GM18951 (cell line): ENCODE measurements around the gene PGGHG.
"Not testable (repeated sequence)": the region's sequence is repeated elsewhere in the genome, so short reads cannot be mapped to it uniquely, and the experiment has no call there.

Source experiments
- POLR2A ChIP-seq: IDR thresholded peaks from 4 replicates; pipeline ENCODE4 v1.6.1; 2011; ENCODE audit warnings: mild to moderate bottlenecking; ENCODE audit not compliant: insufficient read length, insufficient read depth; ENCODE audit errors: extremely low read depth
- in situ Hi-C: fragments of 300-500 bp; cut with MboI; formaldehyde crosslinking; loops from one replicate; pipeline ENCODE4 v1.12.0; 2022; ENCODE audit warnings: low sequenced_read_pairs, mixed read lengths, inconsistent platforms; ENCODE audit not compliant: unreplicated experiment

Gene PGGHG

GRCh38 chr11:315051-315481 lies 26.1 kb downstream of the PGGHG start:
- TF ChIP-seq POLR2A = peak; percentile 19
- in situ Hi-C loops = no loop called here

- in situ Hi-C loops = no loop called here
- TF ChIP-seq POLR2A = no peak
These were observed 26.6 kb downstream of the PGGHG start for GRCh38 chr11:315516-315994.

- no peak for TF ChIP-seq POLR2A
These were observed 27.2 kb downstream of the PGGHG start for GRCh38 chr11:316031-316701.

GRCh38 chr11:316891-317301 lies 28.0 kb downstream of the PGGHG start:
- in situ Hi-C loops = no loop called here
- no peak for TF ChIP-seq POLR2A

More at GRCh38 chr11:316031-316701, 27.2 kb downstream of the PGGHG start:
- in situ Hi-C loops = no loop called here

- in situ Hi-C loops = not testable (repeated sequence)
These were observed 28.9 kb downstream of the PGGHG start for GRCh38 chr11:317668-318404.

GRCh38 chr11:318405-319120 lies 29.6 kb downstream of the PGGHG start:
- in situ Hi-C loops = not testable (repeated sequence)

- in situ Hi-C loops = not testable (repeated sequence)
These were observed 30.4 kb downstream of the PGGHG start for GRCh38 chr11:319121-319887.

- in situ Hi-C loops = not testable (repeated sequence)
These were observed 31.0 kb downstream of the PGGHG start for GRCh38 chr11:319888-320273.

GRCh38 chr11:324156-324555 lies 35.2 kb downstream of the PGGHG start:
- in situ Hi-C loops = no loop called here
- no peak for TF ChIP-seq POLR2A

- in situ Hi-C loops = not testable (repeated sequence)
These were observed 35.9 kb downstream of the PGGHG start for GRCh38 chr11:324593-325517.

GRCh38 chr11:325796-326591 lies 37.1 kb downstream of the PGGHG start:
- in situ Hi-C loops = no loop called here

GRCh38 chr11:326592-326841 lies 37.6 kb downstream of the PGGHG start:
- in situ Hi-C loops = no loop called here
- TF ChIP-seq POLR2A = no peak

More at GRCh38 chr11:325796-326591, 37.1 kb downstream of the PGGHG start:
- TF ChIP-seq POLR2A = no peak
